Sciatic nerve (tissue), 2 donors: Measurements from ENCODE around the gene HDAC4. TPM values are rescaled to one million over a fixed set of nuclear protein-coding genes. Genes with fewer than 3 reads are reported as not detected.

ENCODE experiments used
- ATAC-seq: fragments of 200-7000 bp; cut with Tn5 transposase; one replicate; pipeline ENCODE4 v1.9.1; 2020; ENCODE audit warnings: mild to moderate bottlenecking, moderate library complexity
- DNase-seq: peaks from one replicate; pipeline ENCODE4 v3.0.0-alpha.2; 2020; ENCODE audit warnings: low spot score
- intact Hi-C: fragments of 100-400 bp; cut with DNase I; formaldehyde crosslinking; loops from one replicate; pipeline ENCODE4 v1.14.2; 2022
- total RNA-seq: library from RNA; stranded (reverse); fragmentation: NEBNext Ultra II Directional; extraction: Animal tissue kit (Norgen Biotek cat#: 25700); gene quantifications from one replicate; pipeline ENCODE4 v1.2.1, GENCODE V29; 2021
- donor health status: DM: no; HTN: no; CAD: no.
- donor health status: DM: no; HTN: no; CAD: no.

HDAC4 gene
- total RNA-seq, 1 donor from 2014 or later = 99.5 TPM

DNA sequence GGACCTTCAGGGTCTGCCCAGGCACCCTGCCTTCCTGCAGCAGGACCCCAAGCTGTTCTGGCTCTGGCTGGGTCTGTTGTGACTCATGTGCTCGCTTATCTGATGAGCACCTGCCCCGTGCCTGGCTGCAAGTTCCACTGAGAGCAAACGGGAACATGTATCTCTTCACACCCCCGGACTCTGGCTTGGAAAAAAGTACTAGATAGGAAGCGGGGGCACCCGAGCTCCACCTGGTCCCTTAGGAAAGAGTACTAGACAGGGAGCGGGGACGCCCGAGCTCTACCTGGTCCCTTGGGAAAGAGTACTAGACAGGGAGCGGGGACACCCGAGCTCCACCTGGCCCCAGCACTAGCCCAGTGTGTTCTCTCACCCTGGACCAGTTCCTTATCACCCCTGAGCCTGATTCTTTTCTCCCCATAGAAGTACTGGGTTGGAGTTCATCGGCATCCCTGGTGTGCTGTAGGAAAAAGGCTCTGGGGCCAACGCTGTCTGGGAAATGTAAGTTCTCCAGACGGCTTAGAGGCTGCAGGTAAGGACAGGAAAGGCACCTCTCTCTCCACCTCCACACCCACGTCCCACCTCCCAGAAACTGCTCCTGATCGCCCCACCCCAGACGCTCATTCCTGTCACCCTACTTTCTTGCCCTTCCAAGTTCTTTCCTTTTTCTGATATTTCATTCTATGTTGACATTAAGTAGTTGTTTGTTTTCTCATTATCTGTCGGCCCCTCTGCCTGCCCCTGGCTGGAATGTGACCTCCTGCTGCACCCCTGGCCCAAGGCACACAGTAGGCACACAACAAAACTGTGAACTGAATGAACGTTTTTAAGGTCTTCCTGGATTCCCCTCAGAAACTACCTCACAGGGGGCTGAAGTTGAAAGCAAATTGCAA is 40.2 kb downstream of the HDAC4 start:
- ATAC-seq (no peak), DNase-seq (no peak)
- intact Hi-C loops = no loop called here

GRCh38 chr2:239360008-239360407 is 40.8 kb downstream of the HDAC4 start:
- DNase-seq = no peak
- no peak for ATAC-seq
- intact Hi-C loops = no loop called here

GRCh38 chr2:239359196-239359912 is 41.5 kb downstream of the HDAC4 start:
- intact Hi-C loops = no loop called here
- peak; percentile 67 for ATAC-seq
- DNase-seq = no peak

DNA sequence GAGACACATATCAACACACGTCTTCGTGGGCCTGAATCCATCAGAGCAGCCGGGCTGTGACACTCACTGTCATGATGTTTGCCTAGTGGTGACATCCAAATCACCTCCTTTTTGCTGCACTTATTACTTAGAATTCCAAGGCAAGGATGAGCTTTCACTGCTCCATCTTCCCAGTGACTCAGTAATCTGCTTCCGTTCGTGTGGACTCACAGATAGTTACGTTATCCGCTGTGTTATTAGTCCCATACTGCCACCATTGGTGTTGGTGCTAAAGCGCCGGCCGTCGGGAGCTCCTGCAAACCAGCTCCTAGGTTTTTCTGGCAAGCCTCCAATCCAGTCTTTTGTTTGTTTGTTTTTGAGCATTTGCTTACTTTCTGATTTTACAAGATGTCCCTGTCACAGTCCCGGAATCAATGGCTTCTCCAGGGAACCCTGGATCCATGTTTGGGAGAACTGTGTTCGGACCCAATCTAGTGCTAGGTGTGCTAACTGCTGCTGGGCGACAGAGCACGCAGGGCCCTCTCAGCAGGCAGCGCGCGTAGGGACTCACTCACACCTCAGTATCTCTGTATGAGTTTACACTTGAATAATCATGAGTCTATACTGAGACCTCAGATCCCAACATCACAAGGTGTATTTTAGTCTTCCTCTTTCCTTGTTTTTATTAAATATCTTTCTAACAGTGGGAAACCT is 42.6 kb downstream of the HDAC4 start:
- intact Hi-C loops = no loop called here
- no peak for ATAC-seq
- no peak for DNase-seq

DNA sequence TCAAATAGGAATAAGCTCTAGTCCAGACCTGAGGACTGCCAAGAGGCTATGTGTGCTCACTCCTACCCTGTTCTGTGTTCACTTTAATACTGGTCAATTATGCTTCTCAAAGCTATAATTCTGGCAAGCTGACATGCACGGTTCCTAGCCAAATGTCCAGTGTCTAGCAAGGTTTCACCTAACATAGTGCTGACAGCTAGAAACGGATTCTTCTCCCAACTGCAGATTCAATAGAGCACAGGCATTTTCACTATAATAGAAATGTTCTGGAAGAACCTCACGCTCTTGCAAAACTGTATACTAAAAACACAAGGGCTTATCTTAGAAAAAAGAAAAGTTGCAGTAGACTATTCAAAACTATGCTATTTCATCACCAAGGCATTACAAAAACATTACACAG is 45.1 kb downstream of the HDAC4 start:
- intact Hi-C loops = no loop called here
- DNase-seq = no peak
- ATAC-seq = no peak

GRCh38 chr2:239355139-239355538 is 45.7 kb downstream of the HDAC4 start:
- ATAC-seq (no peak), DNase-seq (no peak)
- intact Hi-C loops = no loop called here

- ATAC-seq (no peak), DNase-seq (no peak)
- intact Hi-C loops = no loop called here
These were observed 46.1 kb downstream of the HDAC4 start for GRCh38 chr2:239354791-239355136.

GRCh38 chr2:239354132-239354790 is 46.6 kb downstream of the HDAC4 start:
- intact Hi-C loops = no loop called here
- DNase-seq (no peak), ATAC-seq (no peak)

- no peak for ATAC-seq
- no peak for DNase-seq
- intact Hi-C loops = no loop called here
These were observed 47.1 kb downstream of the HDAC4 start for GRCh38 chr2:239353692-239354091.

GRCh38 chr2:239351687-239352086 is 49.1 kb downstream of the HDAC4 start:
- DNase-seq (no peak), ATAC-seq (no peak)
- intact Hi-C loops = no loop called here

DNA sequence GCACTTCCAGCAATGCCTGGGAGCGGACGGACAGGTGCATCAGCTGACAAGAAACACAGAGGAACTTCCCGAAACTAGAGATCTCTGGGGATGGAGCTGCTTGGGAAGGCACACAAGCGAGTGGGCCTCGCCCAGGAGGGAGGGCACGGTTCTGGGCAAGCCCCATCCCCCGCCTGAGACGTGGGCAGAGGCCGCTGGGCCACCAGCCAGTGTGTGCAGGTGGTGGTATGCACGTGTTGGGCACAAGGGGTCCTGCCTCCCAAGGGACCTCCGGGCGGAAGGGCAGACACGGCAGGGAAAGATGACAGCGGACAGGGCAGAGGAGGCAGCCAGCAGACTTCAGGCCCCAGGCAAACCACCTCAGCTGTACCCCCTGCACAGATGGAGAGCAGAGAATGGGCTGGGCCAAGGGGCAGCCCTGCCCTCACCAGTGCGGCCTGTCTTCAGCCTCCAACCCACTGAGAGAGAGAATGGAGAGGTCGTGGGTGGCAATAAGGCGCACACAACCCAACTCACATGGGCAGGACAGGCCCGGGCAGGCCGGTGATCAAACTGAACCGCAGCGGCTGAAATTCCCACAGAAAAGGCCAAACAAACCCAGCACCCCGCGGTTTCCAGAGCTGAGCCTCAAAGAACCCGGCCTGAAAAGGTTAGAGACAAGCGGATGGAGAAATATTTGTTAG is 51.2 kb downstream of the HDAC4 start:
- intact Hi-C loops = no loop called here
- peak; percentile 61 for ATAC-seq
- no peak for DNase-seq

GRCh38 chr2:239348563-239349452 is 52.0 kb downstream of the HDAC4 start:
- intact Hi-C loops = no loop called here
- peak; percentile 87 for ATAC-seq

GRCh38 chr2:239346676-239347075 is 54.1 kb downstream of the HDAC4 start:
- ATAC-seq = no peak
- no peak for DNase-seq
- intact Hi-C loops = no loop called here

More at GRCh38 chr2:239348563-239349452, 52.0 kb downstream of the HDAC4 start:
- peak; percentile 53 for DNase-seq

- intact Hi-C loops = no loop called here
- ATAC-seq (no peak), DNase-seq (no peak)
These were observed 55.6 kb downstream of the HDAC4 start for GRCh38 chr2:239345251-239345650.

- intact Hi-C loops = no loop called here
- no peak for ATAC-seq
- DNase-seq = peak; percentile 51
These were observed 56.0 kb downstream of the HDAC4 start for GRCh38 chr2:239344857-239345216.

DNA sequence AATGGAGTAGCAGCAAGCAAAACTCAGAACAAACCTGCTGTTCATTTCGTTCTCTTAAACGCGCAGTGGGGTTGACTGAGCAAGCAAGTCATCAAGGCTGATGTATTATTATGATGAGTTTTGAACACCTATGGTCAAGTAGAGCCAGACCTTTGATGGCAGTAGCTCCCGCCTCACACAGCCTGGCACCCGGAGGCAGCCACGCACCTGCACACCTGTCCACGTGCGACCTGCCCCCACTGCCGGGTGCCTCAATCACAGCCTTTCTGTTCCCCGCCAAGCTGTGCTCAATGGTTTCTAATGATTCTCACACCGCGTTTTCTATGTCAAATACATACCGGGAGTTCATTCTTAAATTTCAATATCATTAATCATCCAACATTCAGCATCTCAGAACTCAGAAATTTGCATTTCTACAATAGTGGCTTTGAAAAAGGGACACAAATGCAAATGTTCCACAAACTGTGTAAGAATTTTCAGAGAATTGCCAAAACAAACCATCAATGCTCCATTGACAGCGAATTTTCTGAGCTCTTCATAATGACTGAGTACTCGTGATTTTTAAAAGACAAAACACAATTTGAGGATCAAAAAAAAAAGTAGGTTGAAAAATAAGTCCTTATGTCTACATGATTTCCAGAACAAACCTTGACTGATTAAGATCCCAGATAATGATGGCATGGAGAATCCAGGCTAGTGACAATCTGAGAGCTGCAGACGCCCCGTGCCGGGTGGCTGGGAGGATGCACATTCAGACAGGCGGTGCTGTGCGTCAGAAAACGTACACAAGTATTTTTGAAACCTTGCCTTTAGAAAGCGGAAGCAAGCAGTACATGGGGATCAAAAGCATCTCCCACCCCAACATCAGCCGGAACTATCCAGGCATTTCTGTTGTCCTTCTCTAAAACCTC is 56.6 kb downstream of the HDAC4 start:
- intact Hi-C loops = no loop called here
- no peak for DNase-seq
- no peak for ATAC-seq

- ATAC-seq (no peak), DNase-seq (no peak)
- intact Hi-C loops = no loop called here
These were observed 57.4 kb downstream of the HDAC4 start for GRCh38 chr2:239343460-239343859.
